Peyer's patch (tissue), 4 donors: Measurements from ENCODE around the gene CACNA1H. TPM values are rescaled to one million over a fixed set of nuclear protein-coding genes. Genes with fewer than 3 reads are reported as not detected.

Experiments used
- DNase-seq, 3 donors: peaks; one replicate each; pipeline ENCODE4 v3.0.0-alpha.2; 2017 to 2019
- H3K27ac ChIP-seq, 4 donors: fragments of 200-600 bp; sonication (generic); one replicate each; pipeline ENCODE4 v1.5.1; 2016 to 2019
- H3K27me3 ChIP-seq, 2 donors: fragments of 200-600 bp; sonication (generic); one replicate each; pipeline ENCODE4 v1.5.1; 2019
- H3K36me3 ChIP-seq, 3 donors: fragments of 200-600 bp; sonication (generic); one replicate each; pipeline ENCODE4 v1.5.1; 2016 to 2019
- H3K4me1 ChIP-seq, 4 donors: fragments of 200-600 bp; sonication (generic); one replicate each; pipeline ENCODE4 v1.5.1; 2016 to 2019
- H3K4me3 ChIP-seq, 4 donors: fragments of 200-600 bp; sonication (generic); 1 replicate in 3 of 4; 2 replicates in 1 of 4; pipeline ENCODE4 v1.5.1; 2016 to 2019; ENCODE audit warnings: mild to moderate bottlenecking in 1 of 4
- H3K9me3 ChIP-seq, 4 donors: fragments of 200-600 bp; sonication (generic); one replicate each; pipeline ENCODE4 v1.5.1; 2016 to 2019; ENCODE audit warnings: mild to moderate bottlenecking in 1 of 4
- CTCF ChIP-seq, 6 experiments: fragments of 450-650 bp in 4 of 6; fragments of 200-600 bp in 2 of 6; sonication (generic) in 1 of 6; IDR thresholded peaks; one replicate each; pipeline ENCODE4 v1.5.1; 2017 to 2019; ENCODE audit warnings: antibody characterized with exemption in 6 of 6, mild to moderate bottlenecking in 3 of 6, moderate library complexity in 1 of 6
- POLR2A ChIP-seq, 2 donors: fragments of 450-650 bp; IDR thresholded peaks; one replicate each; pipeline ENCODE4 v1.5.1; 2017; ENCODE audit warnings: antibody characterized with exemption in 2 of 2, mild to moderate bottlenecking in 2 of 2, moderate library complexity in 2 of 2
- total RNA-seq, 4 donors: library from RNA; depleted of rRNA; stranded (reverse); fragments of >200 nt; gene quantifications; one replicate each; pipeline ENCODE4 v1.1.0, GENCODE V29; 2016

CACNA1H gene
- total RNA-seq, 4 donors from 2014 or later: 4.0 to 28.9 (median 9.7) TPM

DNA sequence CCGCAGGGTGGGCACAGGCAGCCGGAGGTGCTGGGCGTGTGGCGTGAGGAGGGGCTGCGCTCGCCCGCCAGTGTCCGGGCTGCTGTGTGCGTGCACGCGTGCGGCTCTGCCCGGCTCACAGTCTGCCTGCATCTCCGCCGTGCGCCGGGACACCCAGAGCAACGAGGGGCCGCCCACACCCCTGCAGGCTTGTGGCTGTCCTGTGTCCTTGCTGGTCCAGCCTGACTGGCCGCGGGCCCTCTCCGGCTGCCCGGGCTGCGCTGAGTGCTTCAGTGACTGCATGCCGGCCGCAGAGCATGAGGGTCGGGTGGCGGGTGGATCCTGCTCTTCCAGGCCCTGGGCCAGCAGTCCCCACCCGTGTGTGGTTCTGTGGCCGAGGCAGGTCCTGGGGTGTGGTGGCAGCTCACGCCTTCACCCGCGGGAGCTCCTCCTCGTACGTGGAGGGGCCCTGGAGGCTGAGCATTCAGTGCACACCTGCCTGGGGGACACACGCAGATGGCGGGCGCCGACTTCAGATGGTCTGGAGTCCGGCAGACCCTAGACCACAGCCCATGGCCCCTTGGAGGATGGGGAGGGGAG is 59.8 kb downstream of the CACNA1H start:
- Histone ChIP-seq H3K9me3 (no peaks in the 10 kb centered on the region), H3K4me1 (no peaks in the 10 kb centered on the region), H3K4me3 (no peak overlapping the region), H3K36me3 (peaks cover 0 to 48% (median 0%) of the 10 kb centered on the region in 3 donors), H3K27ac (no peak overlapping the region), H3K27me3 (no peaks in the 10 kb centered on the region)
- TF ChIP-seq CTCF (IDR thresholded peaks at IDR 0.05) (no peak), POLR2A (IDR thresholded peaks at IDR 0.05) (no peak)
- no peak for DNase-seq

GRCh38 chr16:1213231-1213630 is 60.3 kb downstream of the CACNA1H start:
- H3K36me3 ChIP-seq: peaks cover 0 to 51% (median 0%) of the 10 kb centered on the region in 3 donors
- no peak overlapping the region for H3K4me3 ChIP-seq
- H3K27ac ChIP-seq: no peak overlapping the region
- DNase-seq: no peak
- no peaks in the 10 kb centered on the region for H3K4me1 ChIP-seq
- H3K27me3 ChIP-seq: no peaks in the 10 kb centered on the region
- no peaks in the 10 kb centered on the region for H3K9me3 ChIP-seq
- TF ChIP-seq CTCF (IDR thresholded peaks at IDR 0.05) (no peak), POLR2A (IDR thresholded peaks at IDR 0.05) (no peak)

GRCh38 chr16:1213796-1214372 is 61.0 kb downstream of the CACNA1H start:
- H3K27me3 ChIP-seq: no peaks in the 10 kb centered on the region
- no peak for TF ChIP-seq CTCF (IDR thresholded peaks at IDR 0.05)
- no peak for TF ChIP-seq POLR2A (IDR thresholded peaks at IDR 0.05)
- no peak overlapping the region for H3K27ac ChIP-seq
- no peak overlapping the region for H3K4me3 ChIP-seq
- H3K36me3 ChIP-seq: peaks cover 0 to 49% (median 0%) of the 10 kb centered on the region in 3 donors
- DNase-seq: no peak
- H3K9me3 ChIP-seq: no peaks in the 10 kb centered on the region
- no peaks in the 10 kb centered on the region for H3K4me1 ChIP-seq

GRCh38 chr16:1214719-1215118 is 61.8 kb downstream of the CACNA1H start:
- DNase-seq: no peak
- Histone ChIP-seq H3K4me3 (no peak overlapping the region), H3K9me3 (no peaks in the 10 kb centered on the region), H3K36me3 (peaks cover 0 to 44% (median 0%) of the 10 kb centered on the region in 3 donors), H3K4me1 (no peaks in the 10 kb centered on the region), H3K27ac (no peak overlapping the region), H3K27me3 (no peaks in the 10 kb centered on the region)
- TF ChIP-seq CTCF (IDR thresholded peaks at IDR 0.05) (no peak), POLR2A (IDR thresholded peaks at IDR 0.05) (no peak)

DNA sequence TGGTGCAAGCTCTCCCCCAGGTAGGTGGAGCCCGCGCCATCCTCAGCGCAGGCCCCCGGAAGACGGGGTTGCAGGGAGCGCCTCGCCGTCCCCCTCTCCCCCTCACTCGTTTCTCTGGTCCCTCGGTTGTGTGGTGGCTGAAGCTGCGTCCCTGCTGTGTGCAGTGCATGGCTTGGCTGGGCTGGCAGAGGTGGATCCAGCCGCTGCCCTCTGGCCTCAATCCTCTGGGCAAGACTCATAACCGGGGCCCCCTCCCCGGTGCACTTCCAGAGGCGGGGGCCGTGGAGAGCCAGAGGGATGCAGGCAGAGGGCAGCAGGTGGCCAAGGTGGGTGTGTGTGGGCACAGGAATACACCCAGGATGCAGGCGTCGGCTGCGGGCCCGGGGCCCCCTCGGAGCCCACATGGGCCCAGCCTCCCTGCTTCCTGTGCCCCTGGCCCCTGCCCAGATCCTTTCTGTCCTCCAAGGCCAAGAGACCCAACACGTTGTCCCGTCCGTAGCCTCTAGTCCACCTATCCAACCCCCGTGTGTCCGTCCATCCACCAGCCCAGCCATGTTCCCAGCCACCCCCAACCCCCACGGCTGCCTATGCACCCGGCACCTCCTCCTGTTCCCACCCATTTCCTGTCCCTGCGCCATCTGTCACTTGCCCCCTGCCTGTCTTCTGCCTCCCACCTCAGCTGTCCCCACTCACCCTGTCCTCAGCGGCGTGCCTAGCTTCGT is 62.8 kb downstream of the CACNA1H start:
- no peak for TF ChIP-seq CTCF (IDR thresholded peaks at IDR 0.05)
- peaks cover 0 to 41% (median 0%) of the 10 kb centered on the region in 3 donors for H3K36me3 ChIP-seq
- H3K4me1 ChIP-seq: no peaks in the 10 kb centered on the region
- DNase-seq: no peak
- no peaks in the 10 kb centered on the region for H3K9me3 ChIP-seq
- H3K4me3 ChIP-seq: no peak overlapping the region
- no peak overlapping the region for H3K27ac ChIP-seq
- no peaks in the 10 kb centered on the region for H3K27me3 ChIP-seq
